ENCODE data around the gene RBM20.

Gene RBM20

DNA sequence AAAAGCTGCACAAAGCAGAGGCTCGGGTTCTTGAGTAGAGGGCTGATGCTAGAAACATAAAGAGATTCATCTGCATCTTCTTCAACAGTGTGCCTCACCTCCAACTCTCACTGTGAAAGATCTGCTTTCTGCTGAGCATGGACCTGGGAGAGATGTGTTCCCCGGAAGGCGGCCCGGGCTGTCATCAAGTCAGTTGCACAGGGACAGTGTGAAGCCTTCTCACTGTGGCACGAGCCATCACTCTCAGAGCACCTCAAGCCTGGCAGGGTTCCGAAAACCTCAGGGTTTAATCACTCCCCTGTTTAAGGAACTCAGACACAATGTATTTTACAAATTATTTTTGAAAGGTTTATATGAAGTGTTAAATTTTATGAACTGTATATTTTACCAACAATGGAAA is 98.7 kb downstream of the RBM20 start:
- no peak for DNase-seq

DNA sequence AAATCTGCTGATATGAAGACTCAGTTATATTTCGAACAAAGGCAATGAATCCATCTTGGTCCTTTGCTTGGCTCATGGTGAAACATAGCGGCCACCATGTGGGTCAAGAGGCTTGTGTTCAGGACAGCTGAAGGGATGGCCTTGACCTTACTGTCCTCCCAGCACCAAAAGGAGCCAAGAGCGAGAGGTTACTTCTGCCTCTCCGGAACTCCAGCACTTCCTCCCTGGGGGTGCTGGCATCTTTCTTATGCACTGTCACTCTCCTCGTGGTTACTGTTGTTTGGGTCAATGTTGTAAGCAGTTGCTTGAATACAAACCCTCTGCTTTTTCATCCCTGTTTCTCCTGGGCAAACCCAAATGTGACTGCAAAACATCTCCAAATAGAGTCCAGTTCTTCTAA is 100.6 kb downstream of the RBM20 start:
- no peak for DNase-seq

DNA sequence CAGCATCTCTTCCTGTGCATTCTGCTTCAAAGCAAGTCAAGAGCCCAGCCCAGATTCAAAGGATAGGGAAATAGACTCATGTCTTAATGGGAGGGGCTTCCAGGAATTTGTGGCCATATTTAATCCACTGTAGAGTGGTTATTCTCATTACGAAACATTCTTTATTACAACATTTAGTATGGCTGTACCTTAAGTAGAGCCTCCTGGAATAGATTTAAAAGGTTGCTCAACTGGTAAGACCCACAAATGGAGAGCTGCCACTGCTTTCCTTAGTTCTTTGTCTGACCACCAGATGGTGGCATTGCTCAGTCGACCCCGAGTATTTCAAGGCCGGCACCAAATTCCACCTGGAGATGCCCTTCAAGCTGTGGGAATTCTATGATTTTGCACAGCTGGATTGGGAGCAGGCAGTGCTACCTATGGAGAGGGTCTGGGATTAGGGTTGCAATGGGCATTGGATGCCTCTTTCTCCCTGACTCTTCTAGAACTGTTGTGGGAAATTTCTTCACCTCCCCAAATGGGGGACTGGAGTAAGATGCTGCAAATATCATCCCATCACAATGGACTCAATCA is 102.2 kb downstream of the RBM20 start:
- DNase-seq: peak; percentile 60

DNA sequence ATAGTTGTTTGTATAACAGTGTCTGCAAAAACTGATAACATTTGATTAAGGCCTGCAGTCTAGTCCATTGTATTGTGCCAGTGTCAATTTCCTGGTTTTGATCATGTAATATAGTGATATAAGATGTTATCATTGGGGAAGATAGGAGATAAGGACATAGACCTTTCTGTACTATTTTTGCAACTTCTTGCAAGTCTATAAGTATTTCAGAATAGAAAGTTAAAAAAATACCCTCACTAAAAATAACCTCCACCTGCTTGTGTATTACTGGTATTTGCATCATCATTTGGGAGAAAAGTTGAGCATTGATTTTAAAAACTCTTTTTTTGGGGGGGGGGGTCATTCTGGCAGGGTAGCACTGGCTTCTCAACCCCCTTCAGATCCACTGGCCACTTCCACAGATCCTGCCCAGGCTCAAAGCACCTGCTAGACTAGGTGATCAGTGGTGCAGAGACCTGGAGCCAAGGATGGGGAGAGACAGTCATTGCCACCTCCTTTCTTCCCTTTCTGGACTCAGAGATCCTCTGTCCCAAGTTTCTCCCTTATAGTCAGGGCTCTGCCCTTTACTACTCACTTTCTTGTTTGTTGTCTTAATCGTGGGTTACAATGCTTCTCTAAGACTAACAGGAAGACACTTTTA is 103.0 kb downstream of the RBM20 start:
- no peak for DNase-seq

DNA sequence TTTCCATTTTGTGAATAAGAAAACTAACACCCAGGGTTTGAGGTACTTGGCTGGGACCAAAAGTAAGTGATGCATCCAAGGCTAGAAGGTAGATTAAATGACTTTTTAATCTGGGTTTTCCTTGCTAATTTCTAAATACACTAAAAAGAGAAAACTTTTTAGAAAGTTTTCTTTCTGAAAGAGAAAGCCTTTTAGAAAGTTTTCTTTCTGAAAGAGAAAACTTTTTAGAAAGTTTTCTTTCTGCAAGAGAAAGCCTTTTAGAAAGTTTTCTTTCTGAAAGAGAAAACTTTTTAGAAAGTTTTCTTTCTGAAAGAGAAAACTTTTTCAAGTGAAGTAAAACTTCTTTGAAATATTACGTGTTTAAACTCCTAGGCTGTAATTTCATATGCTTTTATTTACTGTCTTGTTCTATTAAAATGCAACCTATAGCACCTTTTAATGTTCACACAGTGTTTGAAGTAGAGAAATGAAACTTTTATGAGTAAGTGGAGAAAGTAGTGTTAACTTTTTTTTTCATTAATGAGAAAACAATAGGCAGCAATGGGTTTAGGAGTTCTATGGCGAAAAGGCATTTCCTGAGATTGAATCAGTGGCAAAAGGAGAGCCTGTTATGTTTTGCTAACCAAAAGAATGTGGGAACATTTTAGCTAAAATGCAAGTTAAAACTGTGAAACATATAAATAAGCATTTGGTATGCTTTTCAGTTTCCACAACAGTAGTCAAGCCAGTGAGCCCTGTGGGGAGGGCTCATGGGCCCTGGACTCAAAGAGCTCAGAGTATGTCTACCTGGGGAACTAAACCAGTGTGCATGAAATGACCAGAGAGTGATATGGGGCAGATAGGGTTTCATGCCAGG is 103.7 kb downstream of the RBM20 start:
- no peak for DNase-seq

DNA sequence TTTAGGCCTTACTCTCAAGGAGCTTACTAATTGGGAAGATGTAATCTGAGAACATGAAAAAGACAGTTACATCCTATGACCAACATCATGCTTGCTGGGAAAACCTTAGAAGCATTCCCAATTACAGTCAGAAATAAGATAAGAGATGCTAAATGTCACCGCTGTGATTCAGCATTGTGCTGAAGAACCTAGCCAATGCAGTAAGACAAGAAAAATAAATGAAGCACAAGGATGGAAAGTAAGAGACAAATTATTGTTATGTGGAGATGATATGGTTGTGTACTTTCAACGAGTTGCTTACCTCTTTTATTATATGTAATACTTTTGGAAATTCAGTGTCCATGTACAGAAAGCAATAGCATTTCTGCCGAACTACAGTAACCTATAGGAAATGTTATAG is 104.8 kb downstream of the RBM20 start:
- no peak for DNase-seq

DNA sequence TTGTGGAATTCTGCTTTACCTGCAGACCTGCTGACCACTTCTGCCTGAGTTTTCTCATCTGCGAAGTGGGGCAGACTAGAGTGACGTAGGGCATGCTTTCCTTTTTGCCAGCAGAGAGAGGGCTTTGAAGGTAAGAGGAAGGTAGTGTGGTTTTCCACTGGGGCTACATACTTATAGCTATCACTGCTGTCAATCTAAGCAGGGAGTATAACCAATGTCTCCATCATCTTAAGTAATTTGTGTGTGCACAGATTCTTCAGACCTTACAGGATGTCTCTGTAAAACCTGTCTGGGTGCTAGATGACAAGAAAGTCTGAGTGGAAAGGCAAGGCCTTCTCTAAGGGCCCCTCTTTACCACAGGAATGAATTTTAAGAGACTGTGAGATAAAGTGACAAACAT is 106.8 kb downstream of the RBM20 start:
- no peak for DNase-seq

GRCh38 chr10:110751850-110752249 is 107.7 kb downstream of the RBM20 start:
- DNase-seq: no peak

- no peak for DNase-seq
Observed at GRCh38 chr10:110753462-110753861, 109.3 kb downstream of the RBM20 start.

DNA sequence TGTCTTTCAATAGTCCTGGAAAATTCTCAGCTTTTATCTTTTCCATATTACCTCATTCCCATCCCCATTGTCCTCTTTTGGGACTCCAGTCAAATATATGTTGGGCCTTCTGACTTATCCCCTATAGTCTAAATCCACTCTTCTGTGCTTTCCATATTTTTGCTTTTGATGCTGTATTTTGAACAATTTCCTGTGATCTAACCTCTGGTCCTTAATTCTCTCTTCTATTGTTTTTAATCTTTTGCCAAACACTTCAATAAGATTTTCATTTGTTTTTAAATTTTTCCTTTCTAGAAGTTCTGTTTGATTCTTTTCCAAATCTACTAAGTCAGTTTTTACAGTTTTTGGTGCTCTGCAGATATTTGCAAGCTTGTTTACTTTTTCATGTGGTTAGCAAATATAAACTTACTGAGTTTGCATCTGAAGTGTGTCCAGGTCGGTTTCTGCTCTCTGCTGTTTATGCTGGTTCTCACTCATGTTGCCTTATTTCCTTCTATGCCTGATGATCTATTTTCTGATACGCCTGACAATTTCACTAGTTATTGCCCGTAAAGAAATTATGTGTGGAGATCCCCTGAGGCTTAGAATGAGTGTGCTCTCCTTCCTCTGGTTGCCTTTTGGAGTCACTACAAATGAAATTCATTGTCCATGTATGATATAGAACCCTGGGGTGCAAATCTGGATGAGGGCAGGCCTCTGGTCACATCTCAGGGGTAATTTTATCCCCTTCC is 110.4 kb downstream of the RBM20 start:
- no peak for DNase-seq

DNA sequence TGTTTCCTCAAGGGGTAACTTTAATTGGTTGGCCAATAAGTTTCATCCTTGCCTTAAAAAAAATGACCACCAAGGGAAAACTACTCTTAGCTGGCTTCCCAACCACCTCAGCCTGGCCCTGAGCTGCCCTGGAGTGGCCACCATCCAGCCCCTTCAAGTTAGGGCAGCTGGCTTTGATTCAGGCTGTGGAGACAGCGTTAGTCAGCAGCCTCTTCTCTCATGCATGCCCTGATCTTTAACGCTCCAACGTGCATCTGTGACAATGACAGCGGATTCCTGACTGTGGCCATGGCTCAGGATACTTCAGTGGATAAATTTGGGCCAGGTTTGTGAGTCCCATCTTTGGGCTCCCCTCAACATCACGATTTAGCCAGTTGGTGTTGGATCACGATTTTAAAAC is 111.6 kb downstream of the RBM20 start:
- DNase-seq: no peak

DNA sequence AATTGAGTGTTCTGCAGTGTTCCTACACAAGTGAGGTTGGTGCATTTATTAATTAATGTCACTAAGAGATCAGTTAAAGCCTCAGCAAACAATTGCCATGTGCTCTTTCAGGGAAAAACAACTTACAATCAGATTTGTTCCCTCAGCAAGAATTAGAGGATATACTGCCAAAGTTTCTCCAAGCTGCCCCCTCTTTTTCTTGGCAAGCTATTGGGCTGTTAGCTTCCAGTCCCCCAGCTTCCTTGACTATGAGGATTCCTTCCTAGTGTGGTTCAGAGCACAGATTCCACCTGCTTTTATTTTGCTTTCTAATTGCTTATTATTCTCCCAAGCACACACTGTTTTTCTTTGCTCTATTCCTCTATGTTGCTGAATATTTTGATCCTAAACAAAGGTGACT is 112.7 kb downstream of the RBM20 start:
- no peak for DNase-seq

DNA sequence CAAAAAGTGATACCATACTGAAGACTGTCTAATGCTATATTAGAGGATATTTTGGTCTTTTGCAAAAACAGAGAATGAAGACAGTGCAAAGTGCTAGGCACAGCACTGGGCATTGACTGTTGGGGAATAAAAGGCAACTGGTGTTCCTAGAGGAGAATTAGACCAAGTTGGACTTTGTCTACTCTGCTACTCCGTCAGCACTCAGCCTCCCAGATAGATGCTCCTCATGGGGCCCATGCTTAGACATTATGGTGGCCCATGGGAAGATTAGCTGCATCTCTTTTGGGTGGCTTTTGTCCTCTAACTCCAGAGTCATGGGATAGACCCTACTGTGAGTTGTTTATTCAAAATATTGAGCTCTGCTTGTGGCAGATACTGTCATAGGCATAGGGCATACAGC is 113.5 kb downstream of the RBM20 start:
- no peak for DNase-seq

GRCh38 chr10:110758128-110758765 is 114.1 kb downstream of the RBM20 start:
- DNase-seq: no peak

DNA sequence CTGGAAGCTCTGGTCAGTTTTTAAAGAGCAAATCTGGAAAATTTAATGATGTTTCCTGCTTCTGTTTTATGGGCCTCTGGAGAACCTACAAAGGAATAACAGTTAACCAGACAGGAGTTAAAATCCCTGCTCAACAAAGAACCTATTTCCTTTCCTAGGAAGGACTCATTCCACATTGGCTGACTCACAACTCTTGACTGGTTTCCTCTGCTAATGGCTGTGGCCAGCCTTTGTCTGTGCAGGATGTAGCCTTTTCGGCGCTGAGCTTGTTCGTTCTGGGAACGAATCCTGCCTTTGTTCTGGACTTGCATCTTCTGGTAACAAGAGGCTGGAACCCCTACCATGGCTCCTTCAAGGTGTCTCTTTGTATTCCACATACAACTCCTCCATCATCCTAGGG is 114.8 kb downstream of the RBM20 start:
- DNase-seq: no peak

DNA sequence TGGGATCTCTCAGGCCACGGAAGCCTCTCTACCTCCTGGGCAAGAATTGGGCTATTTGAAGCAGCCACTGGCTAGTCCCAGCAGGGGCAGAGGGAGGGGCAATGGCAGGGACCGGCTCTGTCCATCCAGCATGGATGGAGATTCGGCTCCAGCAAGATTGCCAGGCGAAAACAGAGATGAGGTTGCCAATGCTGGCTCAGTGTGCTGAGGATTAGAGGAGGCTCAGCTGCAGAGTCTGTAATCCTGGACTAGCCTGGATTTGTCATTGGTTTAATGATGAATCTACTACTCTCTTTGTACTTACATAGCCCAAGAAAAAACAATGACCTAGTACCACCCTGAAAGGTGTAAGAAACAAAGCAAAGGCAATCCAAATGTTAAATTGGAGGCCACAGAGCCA is 115.4 kb downstream of the RBM20 start:
- DNase-seq: no peak

DNA sequence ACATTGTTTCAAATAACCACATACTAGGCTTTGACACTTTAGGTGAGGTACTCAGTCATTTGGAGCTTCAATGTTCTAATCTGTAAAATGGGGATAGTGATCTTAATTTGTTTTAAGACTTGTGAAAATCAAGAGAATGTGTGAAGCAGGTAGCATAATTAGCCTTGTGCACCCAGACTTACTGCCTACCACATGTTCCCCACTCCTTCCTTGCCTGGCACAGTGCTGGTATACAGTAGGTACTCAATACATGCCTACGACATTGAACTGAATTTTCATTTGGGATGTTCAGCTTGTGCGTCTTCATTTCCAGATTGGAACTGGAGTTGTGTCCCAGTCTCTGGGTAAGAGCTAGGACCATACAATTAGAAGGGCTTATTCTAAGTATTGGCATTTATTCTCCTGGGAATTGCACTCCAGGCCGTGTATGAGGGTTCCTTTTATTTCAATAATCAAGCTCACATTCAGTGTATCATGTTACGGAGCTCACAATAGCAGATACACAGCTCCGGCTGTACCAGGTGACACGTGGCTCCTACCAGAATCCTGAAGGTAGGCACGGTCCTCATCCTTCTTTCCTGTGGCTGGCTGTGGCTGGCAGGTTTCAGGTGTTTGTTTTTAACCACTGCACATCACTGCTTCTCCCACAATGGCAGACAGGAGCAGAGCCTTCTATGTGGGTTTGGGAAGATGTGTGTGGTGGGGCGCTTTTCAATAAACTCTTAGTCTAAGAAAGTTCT is 118.1 kb downstream of the RBM20 start:
- DNase-seq: no peak

DNA sequence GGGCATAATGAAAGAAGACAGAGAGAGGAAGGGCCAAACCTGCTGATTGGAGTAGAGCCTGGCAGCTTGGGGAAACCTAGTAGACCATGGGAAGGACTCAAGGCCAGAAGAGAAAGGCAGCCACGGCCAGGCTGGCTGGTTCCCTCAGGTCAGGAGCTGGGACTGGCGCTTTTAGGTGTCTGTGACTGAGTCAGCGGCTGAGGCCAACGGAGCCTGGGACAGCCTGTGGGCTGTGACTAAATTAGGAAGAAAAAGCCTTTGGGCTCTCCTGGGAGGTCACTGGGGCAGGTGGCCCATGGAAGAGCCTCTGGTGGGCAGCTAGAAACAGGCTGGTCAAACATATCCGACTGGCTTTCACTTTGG is 118.7 kb downstream of the RBM20 start:
- no peak for DNase-seq

- DNase-seq: no peak
Observed at GRCh38 chr10:110764378-110764777, 120.2 kb downstream of the RBM20 start.

DNA sequence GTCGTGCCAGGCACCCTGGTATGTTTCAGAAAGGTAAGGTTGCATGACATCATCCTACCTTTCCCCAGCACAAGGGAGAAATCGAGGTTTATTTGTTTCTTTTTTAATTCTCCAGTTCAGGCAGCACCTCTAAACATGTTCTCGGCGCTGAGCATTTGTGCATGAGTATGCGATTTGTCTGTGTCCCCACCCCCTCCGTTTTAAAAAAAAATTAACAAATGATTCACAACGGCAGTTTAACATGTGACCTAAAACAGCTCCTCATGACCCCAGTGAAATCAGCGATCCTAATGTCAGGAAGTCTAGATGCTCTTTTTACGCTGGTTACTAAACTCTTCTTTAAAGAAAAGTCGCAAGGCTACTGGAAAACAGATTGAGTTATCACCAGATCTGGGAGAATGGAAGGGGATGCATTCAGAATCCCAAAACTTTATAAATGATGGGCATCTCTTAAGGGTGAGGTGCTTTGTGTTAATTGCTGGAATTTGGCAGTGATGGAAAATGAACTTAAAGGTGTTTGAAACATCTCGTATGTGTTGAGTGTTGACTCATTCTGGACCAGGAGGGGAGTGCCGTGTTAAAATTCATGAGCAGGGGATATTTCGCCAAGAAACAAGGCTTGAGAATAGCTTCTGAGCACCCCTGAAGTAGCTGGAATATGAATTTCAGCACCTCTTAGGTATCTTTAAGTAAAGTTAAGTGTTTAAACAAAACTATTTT is 120.8 kb downstream of the RBM20 start:
- no peak for DNase-seq

- no peak for DNase-seq
Observed at GRCh38 chr10:110765513-110766319, 121.6 kb downstream of the RBM20 start.
